Liver (tissue), 3 donors: ENCODE results near the gene DCLK2.

Experiments used
- ATF3 ChIP-seq: IDR thresholded peaks from 2 replicates; pipeline ENCODE4 v1.6.1; 2016; ENCODE audit warnings: antibody characterized with exemption
- CTCF ChIP-seq: fragments of 150-350 bp; IDR thresholded peaks from 2 replicates; pipeline ENCODE4 v1.5.1; 2017; ENCODE audit warnings: improper control_type of control experiment, low read depth, low read length; ENCODE audit not compliant: missing input control
- GABPA ChIP-seq, 2 donors: IDR thresholded peaks in 1 of 2; conservative IDR thresholded peaks in 1 of 2; 2 replicates each; pipeline ENCODE4 v1.6.1; 2016; ENCODE audit warnings: antibody characterized with exemption in 2 of 2, mild to moderate bottlenecking in 1 of 2, moderate library complexity in 1 of 2
- RAD21 ChIP-seq, 2 donors: IDR thresholded peaks; 2 replicates each; pipeline ENCODE4 v1.6.1; 2016; ENCODE audit warnings: antibody characterized with exemption in 2 of 2, mild to moderate bottlenecking in 2 of 2
- TAF1 ChIP-seq: conservative IDR thresholded peaks from 2 replicates; pipeline ENCODE4 v1.6.1; 2016; ENCODE audit warnings: antibody characterized with exemption, mild to moderate bottlenecking
- donor health status: healthy.
- donor health status: healthy.

- TF ChIP-seq CTCF: no peak
- no peak for TF ChIP-seq ATF3
- TF ChIP-seq RAD21 (IDR thresholded peaks at IDR 0.05): no peak
- no peak for TF ChIP-seq TAF1
- TF ChIP-seq GABPA (IDR thresholded peaks at IDR 0.05 in 1 of 2, conservative IDR thresholded peaks at IDR 0.05 in 1 of 2): no peak
Measured at GRCh38 chr4:150234246-150234645, 156.0 kb downstream of the DCLK2 start.
